Osteocyte (in vitro differentiated cells): ENCODE results near the gene PTPRD. TPM values are rescaled to one million over a fixed set of nuclear protein-coding genes. Genes with fewer than 3 reads are reported as not detected.

Source experiments
- DNase-seq: peaks from one replicate; pipeline ENCODE4 v3.0.0; 2021; ENCODE audit warnings: mixed read lengths; ENCODE audit not compliant: unreplicated experiment; ENCODE audit errors: extremely low spot score
- H3K27ac Mint-ChIP-seq: one replicate; pipeline ENCODE4 v1.8.0; 2021; ENCODE audit warnings: mild to moderate bottlenecking, mixed read lengths; ENCODE audit not compliant: unreplicated experiment
- H3K27me3 Mint-ChIP-seq: one replicate; pipeline ENCODE4 v1.8.0; 2021; ENCODE audit warnings: mixed read lengths; ENCODE audit not compliant: unreplicated experiment
- H3K36me3 Mint-ChIP-seq: one replicate; pipeline ENCODE4 v1.8.0; 2021; ENCODE audit warnings: mixed read lengths; ENCODE audit not compliant: unreplicated experiment
- H3K4me1 Mint-ChIP-seq: one replicate; pipeline ENCODE4 v1.8.0; 2021; ENCODE audit warnings: mixed read lengths; ENCODE audit not compliant: unreplicated experiment
- H3K4me3 Mint-ChIP-seq: one replicate; pipeline ENCODE4 v1.8.0; 2021; ENCODE audit warnings: mild to moderate bottlenecking, moderate library complexity, mixed read lengths; ENCODE audit not compliant: unreplicated experiment
- H3K9me3 Mint-ChIP-seq: one replicate; pipeline ENCODE4 v1.8.0; 2021; ENCODE audit warnings: mixed read lengths; ENCODE audit not compliant: unreplicated experiment
- total RNA-seq: library from RNA; stranded (reverse); gene quantifications from 2 replicates; pipeline ENCODE4 v1.2.1, GENCODE V29; 2021
- TF ChIP-seq, protein P1 (sequence below): fragments of 200-600 bp; sonication (generic); IDR thresholded peaks from 2 replicates; pipeline ENCODE4 v1.5.0; 2021; ENCODE audit warnings: antibody characterized with exemption, mild to moderate bottlenecking, moderate library complexity

Gene PTPRD
- total RNA-seq, 1 donor from 2014 or later, result 5.4 TPM

- Mint-ChIP-seq H3K9me3 (no peaks in the 10 kb centered on the region), H3K4me3 (no peak overlapping the region), H3K36me3 (no peaks in the 10 kb centered on the region), H3K4me1 (peaks cover 82% of the 10 kb centered on the region), H3K27ac (peak overlapping the region; percentile 89), H3K27me3 (no peaks in the 10 kb centered on the region)
- TF ChIP-seq, protein P1, sequence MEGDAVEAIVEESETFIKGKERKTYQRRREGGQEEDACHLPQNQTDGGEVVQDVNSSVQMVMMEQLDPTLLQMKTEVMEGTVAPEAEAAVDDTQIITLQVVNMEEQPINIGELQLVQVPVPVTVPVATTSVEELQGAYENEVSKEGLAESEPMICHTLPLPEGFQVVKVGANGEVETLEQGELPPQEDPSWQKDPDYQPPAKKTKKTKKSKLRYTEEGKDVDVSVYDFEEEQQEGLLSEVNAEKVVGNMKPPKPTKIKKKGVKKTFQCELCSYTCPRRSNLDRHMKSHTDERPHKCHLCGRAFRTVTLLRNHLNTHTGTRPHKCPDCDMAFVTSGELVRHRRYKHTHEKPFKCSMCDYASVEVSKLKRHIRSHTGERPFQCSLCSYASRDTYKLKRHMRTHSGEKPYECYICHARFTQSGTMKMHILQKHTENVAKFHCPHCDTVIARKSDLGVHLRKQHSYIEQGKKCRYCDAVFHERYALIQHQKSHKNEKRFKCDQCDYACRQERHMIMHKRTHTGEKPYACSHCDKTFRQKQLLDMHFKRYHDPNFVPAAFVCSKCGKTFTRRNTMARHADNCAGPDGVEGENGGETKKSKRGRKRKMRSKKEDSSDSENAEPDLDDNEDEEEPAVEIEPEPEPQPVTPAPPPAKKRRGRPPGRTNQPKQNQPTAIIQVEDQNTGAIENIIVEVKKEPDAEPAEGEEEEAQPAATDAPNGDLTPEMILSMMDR, result no peak
- DNase-seq, result no peak
These were observed 860.1 kb downstream of the PTPRD start for GRCh38 chr9:9752722-9753121.

- DNase-seq, result no peak
- Mint-ChIP-seq H3K4me3 (no peak overlapping the region), H3K9me3 (no peaks in the 10 kb centered on the region), H3K27ac (peak overlapping the region; percentile 89), H3K36me3 (no peaks in the 10 kb centered on the region), H3K4me1 (peaks cover 89% of the 10 kb centered on the region), H3K27me3 (no peaks in the 10 kb centered on the region)
- TF ChIP-seq, protein P1, result no peak
These were observed 860.8 kb downstream of the PTPRD start for GRCh38 chr9:9751996-9752395.

DNA sequence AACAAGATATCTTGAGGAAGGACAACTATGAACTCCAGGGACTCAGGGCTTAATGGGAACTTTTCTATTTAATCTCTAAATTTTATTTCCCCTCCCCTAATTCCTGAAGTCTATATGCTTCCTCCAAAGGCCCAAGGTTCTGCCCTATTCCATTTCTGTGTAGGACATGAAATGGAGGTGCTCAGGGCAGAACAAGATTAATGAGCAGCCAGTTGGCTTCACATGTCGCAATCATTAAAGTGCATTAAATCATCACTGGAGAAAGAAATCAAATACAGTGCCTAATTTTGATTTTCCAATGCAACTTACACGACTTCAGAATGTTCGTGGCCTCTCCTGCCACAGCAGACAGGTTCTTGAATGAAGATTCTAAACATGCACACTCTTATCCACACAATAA lies 862.1 kb downstream of the PTPRD start:
- no peak overlapping the region for H3K4me3 Mint-ChIP-seq
- DNase-seq, result no peak
- no peaks in the 10 kb centered on the region for H3K36me3 Mint-ChIP-seq
- peak overlapping the region; percentile 11 for H3K27ac Mint-ChIP-seq
- H3K27me3 Mint-ChIP-seq, result no peaks in the 10 kb centered on the region
- H3K9me3 Mint-ChIP-seq, result no peaks in the 10 kb centered on the region
- H3K4me1 Mint-ChIP-seq, result peaks cover 93% of the 10 kb centered on the region
- TF ChIP-seq, protein P1, result no peak

- no peaks in the 10 kb centered on the region for H3K27me3 Mint-ChIP-seq
These were observed 863.2 kb downstream of the PTPRD start for GRCh38 chr9:9749591-9749990.

GRCh38 chr9:9747787-9748186 lies 865.0 kb downstream of the PTPRD start:
- H3K36me3 Mint-ChIP-seq, result no peaks in the 10 kb centered on the region
- H3K27ac Mint-ChIP-seq, result peak overlapping the region; percentile 35
- no peak for DNase-seq
- H3K4me1 Mint-ChIP-seq, result peaks cover 74% of the 10 kb centered on the region
- H3K4me3 Mint-ChIP-seq, result no peak overlapping the region
- H3K27me3 Mint-ChIP-seq, result no peaks in the 10 kb centered on the region
- H3K9me3 Mint-ChIP-seq, result no peaks in the 10 kb centered on the region
- TF ChIP-seq, protein P1, result no peak

More at GRCh38 chr9:9749591-9749990, 863.2 kb downstream of the PTPRD start:
- TF ChIP-seq, protein P1, result no peak
- H3K9me3 Mint-ChIP-seq, result no peaks in the 10 kb centered on the region
- no peak overlapping the region for H3K4me3 Mint-ChIP-seq
- no peak for DNase-seq
- H3K27ac Mint-ChIP-seq, result no peak overlapping the region
- no peaks in the 10 kb centered on the region for H3K36me3 Mint-ChIP-seq
- H3K4me1 Mint-ChIP-seq, result peaks cover 90% of the 10 kb centered on the region
